Anterior cingulate cortex (tissue), 58 donors: Measurements from ENCODE around the gene THRB.

Source experiments
- DNase-seq, 58 donors: peaks; one replicate each; lab custom pipeline; 2025; lab: John Stamatoyannopoulos, UW

Gene THRB

DNA sequence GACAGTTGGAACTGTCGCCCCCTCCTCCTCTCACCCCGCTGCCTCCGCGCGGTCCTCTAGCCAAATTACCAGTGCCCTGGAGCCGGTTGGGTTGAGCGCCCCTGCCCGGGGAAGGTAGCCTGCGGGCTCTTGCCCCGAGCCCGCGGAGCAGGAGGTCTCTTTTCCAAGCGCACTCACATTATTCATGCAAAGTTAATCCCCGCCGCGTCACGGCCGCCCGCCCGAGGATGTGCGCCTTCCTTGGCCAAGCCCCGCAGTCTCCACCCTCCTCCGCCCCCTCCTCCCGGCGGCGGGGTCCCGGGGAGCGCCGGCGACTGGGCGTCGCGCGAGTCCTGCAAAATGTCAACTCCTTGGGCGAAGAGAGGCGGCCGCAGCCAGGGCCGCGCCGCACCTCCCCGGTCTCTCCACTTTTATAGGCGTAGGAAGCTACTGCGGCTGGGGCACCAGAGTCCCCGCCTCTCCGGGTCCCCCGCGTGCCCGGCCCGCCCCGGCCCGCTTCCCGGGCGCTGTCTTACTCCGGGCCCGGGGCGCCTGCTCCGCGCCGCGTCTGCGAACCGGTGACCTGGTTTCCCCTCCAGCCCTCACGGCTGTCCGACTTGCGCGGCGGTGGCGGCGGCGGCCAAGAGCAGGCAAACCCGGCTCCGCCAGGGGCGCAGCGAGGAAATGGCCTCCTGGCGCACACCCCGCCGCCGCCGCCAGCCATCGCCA lies at the start of gene THRB:
Gene THRB, minus strand, starts transcription at position 233 of the 708 bp plus-strand sequence.
- peak in 56 of 58 donors; percentile 8 to 83 (median 61) for DNase-seq

DNA sequence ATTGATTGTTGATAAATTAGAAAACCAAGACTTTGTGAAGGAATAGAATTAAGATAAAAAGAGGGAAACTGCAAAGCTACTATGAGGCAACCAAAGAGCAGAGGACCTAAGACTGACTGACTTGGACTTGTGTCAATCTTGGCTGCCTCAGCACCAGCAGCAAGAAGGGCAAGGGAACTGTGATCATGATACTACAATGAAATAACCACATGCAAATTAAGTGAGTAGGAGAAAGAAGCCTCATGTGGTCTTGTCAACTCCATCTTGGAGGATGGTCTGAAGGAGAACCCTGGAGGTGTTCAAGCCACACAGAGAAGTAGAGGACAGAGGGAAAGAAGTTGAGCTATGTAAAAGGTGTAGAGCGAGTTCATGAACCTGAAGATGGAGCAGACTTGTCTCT lies 47.3 kb upstream of the THRB start:
- no peak for DNase-seq

DNA sequence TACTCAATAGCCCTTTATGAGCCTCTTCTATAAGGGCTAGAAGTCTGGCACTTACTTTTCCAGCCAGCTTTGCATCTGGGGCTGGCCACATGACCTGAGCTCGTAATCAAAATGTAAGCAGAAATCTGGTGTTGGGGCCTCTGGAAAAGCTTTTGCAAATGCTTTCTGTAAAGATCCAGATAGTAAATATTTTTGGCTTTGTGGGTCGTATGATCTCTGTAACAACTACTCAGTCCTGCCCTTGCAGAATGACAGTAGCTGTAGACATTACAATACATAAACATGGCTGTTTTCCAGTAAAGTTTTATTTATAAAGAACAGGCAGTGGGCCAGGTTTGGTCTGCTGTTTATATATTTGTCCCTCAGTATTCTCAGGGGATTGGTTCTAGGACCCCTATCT lies 46.2 kb upstream of the THRB start:
- no peak for DNase-seq

DNA sequence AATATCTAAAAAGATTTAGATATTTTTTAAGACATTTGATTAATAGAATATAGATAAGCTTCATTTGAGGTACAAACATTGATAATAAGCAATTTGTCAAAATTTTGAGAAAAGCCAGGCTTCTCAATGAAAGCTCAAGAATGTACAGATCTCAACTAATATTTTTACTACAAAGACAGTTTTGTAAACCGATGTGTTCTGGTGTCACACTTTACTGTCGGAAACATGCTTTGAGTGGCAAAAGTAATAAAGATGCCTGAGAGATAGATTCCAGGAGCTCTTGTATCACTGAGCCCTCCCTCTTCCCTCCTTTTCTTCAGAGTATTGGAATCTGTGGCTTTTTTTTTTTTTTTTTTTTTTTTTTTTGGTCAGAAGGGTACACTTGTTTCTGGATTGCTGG lies 45.0 kb upstream of the THRB start:
- no peak for DNase-seq

DNA sequence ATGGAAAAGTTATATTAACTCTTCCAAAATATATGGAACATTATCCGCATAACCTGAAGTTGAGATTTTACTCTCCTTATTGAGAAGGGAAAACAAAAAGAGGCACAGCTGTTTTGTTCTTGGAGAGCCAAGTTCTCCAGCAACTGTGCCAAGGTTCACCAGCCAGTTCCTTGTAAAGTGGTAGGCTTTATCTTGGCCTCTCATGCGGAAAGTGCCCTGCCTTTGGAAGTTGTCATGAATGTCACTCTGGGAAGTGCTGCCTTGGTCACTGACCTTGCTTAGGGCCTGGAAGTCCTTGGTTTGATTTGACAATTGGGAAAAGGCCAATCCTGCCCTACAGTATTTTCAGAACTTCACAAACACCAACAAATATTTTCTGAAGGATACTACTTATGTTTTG lies 44.2 kb upstream of the THRB start:
- DNase-seq = peak in 3 of 58 donors; percentile 1 to 13 (median 3)

DNA sequence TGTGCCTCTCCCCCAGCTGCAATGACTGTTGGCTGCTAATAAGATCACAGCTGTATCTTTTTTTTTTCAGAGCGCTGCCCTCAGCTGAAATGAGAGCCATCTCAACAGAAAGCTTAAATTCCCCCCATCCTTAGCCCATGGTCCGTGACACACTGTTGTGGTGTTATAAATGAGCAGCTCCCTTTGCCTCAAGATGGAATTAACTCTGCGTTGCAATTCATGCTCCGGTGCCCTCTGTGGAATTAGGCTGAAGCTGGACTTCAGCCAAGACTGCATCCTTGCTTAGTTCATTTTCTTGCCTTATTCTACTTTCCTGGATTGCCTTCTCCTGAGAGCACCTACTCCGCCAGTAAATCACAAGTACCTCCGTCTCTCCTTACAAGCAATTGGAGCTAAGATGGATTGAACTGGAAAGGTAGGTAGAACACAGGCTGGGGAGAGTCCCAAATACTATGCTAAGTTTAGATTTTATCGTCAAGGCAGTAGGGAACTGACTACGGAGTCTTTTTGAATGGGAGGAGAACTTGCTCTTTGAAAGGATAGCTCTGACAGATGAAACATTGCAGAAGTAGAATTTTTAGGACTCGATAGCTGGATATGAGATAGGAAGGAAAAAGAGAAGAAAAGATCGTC lies 39.0 kb upstream of the THRB start:
- DNase-seq = no peak

DNA sequence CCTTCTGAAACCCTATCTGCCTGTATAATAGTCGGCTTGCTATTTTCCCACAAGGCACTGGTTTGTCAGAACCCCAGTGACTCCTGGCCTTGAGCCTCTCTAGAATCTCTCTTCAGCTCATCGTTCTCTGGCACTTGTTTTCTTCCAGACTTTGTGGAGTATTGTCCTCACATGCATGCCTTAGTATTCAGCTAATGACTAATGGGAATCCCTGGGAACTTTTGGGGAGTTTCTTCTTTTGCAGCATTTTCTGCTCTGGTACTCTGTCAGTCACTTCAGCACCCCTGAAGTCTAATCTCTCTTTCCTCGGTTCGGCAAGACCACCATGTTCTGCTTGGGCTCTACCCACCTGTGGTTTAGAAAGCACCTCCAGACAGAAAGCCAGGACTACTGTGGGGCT lies 35.8 kb upstream of the THRB start:
- no peak for DNase-seq

DNA sequence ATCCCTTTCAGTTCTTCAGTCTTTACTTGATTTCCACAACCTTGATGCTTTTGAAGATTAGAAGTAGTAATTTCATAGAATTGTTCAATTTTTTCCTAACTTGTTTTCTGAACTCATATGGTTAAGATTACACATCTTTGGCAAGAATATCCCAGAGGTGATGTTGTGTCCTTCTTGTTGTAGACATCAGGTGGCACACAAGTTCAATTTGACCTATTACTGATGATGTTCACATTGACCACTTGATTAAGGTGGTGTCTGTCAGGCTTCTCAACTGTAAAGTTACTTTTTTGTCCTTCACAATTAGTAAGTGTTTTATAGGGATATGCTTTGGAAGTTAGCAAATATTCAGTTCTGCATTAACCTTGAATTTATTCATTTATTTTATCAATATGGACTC lies 34.6 kb upstream of the THRB start:
- no peak for DNase-seq

DNA sequence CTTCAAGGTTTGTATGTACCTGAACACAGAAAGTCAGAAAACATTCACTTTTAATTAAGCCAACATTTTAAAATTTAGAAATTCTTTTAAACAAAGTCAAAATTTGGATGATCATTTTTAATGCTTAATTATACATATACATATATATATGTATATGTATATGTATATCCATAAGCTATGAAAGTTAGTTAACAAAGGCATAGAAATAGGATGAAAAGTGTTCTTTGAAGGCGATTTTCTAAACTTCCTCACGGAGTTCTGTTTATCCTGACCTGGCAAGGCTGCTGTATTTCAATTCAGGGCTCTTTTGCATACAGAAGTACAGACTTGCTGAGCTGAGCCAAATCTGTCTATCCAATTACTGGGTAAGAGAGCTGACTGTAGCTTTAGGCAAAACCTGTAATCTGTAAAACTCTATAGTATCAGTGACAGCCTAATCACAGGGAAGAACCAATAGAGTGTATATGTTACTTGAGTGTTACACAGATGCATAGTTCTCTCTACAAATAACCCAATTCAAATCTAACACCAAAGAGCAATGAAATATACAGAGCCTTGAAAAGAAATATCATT lies 32.1 kb upstream of the THRB start:
- no peak for DNase-seq

DNA sequence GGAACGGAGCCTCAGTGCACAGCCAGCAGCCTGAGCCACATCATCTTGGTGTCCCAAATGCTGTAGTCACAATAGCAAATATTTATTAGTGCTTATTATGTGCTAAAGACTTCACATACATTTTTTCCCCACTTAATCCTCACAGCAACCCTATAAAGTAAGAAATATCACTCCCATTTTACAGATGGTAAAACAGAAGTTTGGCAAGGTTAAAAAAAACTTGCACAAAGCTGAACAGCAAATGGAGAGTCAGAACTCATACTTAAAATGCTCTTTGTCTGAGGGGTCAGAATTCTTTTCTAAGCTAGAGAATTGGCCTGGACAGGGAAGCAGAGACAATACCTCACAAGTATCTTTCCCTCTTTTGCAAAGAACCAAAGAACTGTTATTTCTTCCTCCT lies 30.9 kb upstream of the THRB start:
- DNase-seq = no peak

DNA sequence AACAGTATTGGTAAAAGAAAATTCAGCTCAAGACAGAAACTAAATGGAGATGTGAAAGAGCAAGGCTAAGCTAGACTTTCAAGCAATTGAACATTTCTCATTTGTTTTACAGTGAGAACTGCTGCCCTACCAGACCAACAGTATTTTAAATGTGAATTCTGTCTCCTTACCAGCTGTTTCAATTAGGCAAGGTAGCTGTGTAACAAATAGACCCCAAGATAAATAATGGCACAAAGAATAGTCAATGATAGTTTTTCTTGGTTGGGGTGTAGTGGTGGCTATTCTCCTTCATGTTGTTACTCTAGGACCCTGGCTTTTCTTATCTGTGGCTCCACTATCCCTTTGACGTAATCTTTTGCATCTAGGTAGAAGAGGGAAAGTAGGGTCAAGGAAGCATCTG lies 30.4 kb upstream of the THRB start:
- no peak for DNase-seq

DNA sequence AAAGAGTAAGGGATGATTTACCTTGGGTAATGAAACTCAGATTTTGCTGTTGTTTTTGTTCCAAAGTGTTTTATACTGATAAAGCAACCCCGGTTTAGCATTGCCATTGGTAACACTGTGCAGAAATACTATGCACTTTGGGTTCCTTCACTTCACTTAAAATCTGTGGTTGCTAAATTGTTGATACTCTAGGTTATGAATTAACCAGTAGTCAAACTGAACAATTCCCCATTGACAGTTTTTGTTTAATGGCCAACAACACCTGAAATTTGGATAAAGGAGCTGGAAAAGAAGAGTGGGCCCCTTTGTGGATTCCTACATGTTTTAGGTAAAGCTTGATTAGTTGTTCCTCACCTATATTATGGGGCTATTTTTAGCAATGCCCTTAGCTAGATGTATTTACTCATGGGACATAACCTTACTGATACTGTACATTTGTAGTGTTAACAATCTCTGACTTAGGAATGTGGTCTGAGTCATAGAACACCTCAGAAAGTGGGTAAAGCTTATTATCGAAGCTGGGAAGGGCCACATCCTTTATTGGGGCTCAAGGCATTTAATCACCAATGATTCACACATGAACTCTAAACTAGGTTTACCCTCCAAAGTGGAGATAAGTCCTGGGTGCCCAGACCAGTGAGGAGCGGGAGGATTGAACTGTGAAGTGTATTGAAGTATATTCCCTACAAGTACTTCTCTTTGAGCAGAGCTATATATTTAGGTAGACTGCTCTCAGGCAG lies 29.5 kb upstream of the THRB start:
- DNase-seq = no peak

DNA sequence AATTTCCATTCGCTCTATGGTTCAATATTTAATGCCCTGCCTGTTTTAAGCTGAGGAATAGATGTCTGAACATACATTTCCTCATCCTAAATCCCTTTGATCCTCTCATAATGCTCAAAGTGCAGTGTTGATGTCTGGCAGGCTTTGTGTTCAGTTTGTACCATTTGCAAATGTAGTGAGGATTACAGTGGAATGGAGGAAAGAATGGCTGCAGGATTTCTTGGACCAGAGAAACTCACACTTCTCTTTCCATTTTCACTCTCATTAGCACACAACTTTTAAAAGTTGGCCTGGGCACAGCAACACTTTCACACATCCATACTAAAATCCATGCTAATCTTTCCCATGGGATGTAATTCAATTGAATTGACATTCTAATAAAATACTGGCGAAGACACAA lies 28.6 kb upstream of the THRB start:
- DNase-seq = no peak

DNA sequence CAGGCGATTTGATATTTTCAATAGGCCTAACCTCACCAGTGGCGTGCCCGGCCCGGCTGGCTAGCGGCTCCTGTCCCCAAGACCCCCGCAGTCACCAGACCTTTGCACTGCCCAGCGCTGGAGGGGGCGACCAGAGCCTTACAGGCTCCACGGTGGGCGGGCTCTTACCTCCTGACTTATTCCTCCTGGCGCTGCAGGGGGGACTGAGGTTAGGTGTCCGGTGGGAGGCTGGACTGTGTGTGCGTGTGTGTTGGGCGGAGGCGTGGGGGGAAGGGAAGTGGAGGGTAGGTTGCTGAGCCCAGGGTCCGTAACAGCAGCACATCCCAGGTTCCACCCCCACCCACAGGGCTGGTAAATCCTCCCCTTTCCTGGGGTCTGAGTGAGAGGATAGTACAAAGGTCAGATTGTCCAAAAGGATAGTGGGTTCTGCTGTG lies 27.5 kb upstream of the THRB start:
- DNase-seq = no peak

DNA sequence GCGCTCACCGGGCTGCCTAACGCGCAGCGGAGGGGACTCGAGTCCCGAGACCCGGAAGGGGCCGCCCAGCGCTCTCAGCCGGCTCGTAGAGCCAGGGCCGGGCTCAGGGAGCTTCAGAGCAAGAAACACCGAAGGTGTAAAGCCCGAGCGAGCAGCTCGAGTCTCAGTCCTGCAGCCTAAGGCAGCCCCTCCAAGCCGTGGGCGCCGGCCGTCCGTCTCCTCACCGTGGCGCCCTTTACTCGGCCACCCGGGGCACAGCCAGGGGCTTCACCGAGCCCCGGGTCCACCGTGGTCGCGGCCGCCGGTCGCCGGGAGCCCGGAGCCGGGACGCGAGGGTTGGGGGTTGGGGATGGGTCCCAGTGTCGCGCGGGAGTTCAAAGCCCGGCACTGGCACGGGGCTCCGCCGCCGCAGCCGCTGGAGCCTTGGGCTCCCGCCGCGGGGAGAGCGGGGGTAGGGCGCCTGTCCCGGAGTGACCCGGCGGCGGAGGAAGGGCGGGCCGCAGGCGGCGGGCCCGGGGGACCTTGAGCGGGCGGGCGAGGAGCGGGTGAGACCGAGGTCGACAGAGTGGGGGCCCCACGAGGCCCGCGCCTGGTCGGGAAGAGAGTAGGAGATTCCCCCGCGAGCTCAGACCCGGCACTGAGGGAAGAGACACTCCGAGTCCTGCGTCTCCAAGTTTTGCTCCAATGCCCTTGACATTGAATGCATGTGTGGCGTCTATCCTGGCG lies 26.9 kb upstream of the THRB start:
- peak in 31 of 58 donors; percentile 5 to 63 (median 29) for DNase-seq

DNA sequence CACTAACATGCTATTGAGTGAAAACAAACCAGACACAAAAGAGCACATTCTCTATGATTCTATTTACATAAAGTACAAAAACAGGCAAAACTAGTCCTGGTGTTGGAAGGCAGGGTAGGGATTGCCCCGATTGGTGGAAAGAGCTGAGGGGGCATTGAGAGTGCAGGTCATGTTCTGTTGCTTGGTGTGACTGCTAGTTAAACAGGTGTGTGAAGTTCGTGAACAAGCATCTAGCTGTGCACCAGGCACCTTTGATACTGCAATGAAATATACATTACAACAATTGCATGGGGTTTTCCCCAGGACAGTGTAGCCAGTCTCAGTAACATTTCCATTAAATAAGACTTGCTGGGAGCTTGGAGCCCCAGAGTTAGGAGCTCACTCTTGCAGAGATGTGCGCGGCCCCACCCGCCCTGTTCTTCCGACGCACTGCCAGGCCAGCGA lies 26.3 kb upstream of the THRB start:
- peak in 2 of 58 donors; percentile 13 to 36 for DNase-seq

DNA sequence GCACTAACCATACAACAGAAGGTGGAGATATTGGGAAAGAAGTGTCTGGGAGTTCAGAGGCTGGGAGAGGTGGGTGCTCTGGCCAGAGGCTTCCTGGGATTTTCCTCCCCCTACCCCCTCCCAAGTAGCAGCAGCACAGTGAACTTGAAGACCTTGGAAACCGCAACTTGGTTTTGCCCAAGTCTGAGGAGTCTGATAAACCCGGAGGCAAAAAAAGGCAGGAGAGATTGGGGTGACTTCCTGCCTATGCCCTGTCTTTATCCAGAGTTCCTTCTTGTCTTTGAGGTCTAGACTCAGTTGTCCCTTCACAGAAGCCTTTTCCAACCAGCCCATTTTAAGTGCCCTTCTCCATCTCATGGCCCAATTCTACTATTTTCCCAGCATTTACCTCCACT lies 25.4 kb upstream of the THRB start:
- no peak for DNase-seq

DNA sequence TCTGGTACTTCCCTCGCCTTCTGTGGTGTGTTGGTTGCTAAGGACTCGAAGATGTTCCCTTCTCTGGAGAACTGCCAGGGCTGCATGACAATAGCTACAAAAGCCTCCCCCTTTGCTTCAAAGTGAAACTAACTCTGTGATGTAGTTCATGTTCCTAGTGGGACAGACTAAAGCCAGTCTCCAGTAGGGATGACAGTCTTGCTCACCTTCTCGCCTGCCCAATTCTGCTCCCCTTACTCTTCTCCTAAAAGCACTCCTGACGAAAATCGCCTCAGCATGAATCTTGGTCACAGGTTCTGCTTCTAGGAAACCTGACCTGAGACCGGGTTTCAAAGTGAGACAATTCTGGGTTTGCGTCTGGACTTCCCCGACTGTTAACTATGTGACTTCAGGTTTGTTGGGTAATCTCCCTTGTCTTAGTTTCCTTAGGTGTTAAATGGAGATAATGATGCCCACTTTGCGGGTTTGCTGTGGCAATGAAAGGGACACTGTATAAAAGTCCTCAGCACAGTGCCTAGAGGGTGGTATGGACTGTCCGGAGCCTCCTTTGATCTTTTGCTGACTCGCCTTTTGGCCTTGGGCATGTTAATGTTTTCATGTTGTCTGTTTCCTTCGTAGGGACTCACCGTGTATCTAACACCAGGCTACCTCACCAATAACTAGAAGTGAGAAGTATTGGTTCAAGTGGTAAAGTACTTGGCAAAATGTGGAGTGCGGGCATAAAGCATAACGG lies 24.9 kb upstream of the THRB start:
- no peak for DNase-seq

DNA sequence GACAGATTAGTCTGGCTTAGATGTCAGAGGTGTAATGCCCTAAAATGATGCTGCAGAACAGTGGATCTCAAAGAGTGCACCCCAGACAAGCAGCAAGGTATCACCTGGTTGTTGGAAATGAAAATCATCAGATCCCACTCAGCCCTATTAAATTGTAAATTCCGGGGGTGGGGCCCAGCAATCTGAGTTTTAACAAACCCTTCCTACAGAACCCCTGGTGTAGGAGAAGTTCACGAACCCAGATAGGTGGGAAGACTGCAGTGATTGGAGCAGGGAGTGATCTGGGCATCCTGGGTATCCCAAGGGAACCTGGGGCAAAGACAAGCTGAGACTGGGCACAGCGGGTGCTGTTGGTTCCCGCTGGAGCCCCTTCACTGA lies 24.3 kb upstream of the THRB start:
- no peak for DNase-seq

DNA sequence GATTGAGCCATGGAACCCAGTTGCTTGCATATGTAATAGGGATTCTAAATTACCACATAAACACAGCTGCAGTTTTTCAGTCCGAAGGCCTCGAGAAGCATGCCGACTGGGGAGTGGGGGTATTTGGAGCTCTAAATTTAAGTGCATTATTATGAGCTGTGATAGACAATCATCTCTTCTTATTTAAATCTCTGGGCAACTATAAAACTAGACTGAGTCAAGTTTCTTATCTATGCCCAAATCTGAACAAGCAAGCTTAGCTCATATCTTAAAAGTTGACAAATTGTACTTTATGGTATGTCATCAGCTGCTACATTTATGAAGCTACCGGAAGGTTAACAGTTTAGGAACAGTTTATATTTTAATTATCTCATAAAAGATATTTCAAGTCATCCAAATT lies 19.5 kb upstream of the THRB start:
- peak in 2 of 58 donors; percentile 10 for DNase-seq
